ENCODE measurements around the gene NMT2. TPM values are rescaled to one million over a fixed set of nuclear protein-coding genes. Genes with fewer than 3 reads are reported as not detected.
A peak's percentile ranks its signal among the peaks of the same experiment; 100 is the strongest.
"Not testable (repeated sequence)": the region's sequence is repeated elsewhere in the genome, so short reads cannot be mapped to it uniquely, and the experiment has no call there.

The NMT2 gene
- 22.8 and 22.9 TPM in 2 replicates for total RNA-seq (2014; rRNA removed; shearing (Covaris generic))

DNA sequence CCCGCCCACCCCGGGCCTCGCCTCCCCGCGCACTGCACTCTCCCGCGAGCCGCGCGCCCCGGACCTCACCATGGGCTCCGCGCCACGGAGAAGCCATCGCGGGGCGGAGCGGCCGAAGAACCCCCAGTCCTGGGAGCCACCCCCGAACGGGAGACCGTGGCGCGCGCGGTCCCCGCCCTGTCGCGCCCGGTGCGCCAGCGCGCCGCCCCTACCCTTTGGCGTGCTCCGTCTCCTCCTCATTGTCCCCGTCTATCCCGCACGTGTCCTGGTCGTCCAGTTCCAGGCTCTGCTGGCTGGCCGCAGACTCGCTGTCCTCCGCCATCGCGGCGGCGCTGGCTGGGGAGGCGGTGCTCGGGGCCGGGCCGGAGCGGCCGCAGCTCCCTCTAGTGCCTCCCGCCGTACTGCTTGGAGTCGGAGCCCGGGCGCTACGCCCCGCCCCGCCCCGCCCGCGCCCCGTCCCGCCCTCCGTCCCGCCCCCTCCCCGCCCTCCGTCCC is at the start of gene NMT2:
Gene NMT2 (minus strand): TSS at position 403 of the 495 bp plus-strand sequence. CDS start 81 bp downstream, at position 322.
- peak; percentile 84 for DNase-seq
- no peaks in the 10 kb centered on the region for H3K36me3 ChIP-seq
- peak within 1 kb of the TSS; percentile 100 for H3K4me3 ChIP-seq

GRCh38 chr10:15216700-15217099 is 48.2 kb upstream of the NMT2 start:
- H3K4me3 ChIP-seq: no peak overlapping the region
- H3K27me3 ChIP-seq: no peaks in the 10 kb centered on the region
- DNase-seq: no peak
- peaks cover 9% of the 10 kb centered on the region; the same call in 1 of the 2 replicates for H3K4me1 ChIP-seq
- H3K36me3 ChIP-seq: no peaks in the 10 kb centered on the region; the same call in 1 of the 2 replicates
- H3K9me3 ChIP-seq (replicated peaks): no peaks in the 10 kb centered on the region
- no peak overlapping the region for H3K27ac ChIP-seq

More for the DNA sequence above, at the start of gene NMT2:
- Histone ChIP-seq H3K27me3 (no peaks in the 10 kb centered on the region), H3K4me1 (peaks cover 5% of the 10 kb centered on the region; the same call in 1 of the 2 replicates), H3K27ac (peak within 1 kb of the TSS; percentile 85), H3K9me3 (replicated peaks) (no peaks in the 10 kb centered on the region)

DNA sequence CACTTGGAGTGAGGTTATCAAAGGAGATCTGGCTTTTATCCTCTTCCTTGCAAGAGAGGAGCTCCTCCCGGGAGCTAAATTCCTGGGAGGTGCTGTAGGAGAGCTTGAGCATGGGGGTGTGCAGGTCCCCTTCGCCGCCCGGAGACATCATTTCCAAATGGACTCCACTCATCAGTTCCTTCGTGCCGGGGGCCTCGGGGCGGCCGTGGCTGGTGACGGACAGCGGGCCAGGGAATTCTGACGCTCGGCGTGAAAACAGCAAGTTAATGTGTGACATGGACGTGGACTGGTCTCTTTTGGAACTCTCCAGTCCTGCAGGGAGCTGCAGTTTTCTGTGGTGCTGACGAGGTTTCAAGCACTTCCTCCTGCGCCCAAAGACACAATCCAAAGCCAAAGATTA is 45.7 kb upstream of the NMT2 start:
- H3K9me3 ChIP-seq (replicated peaks): no peaks in the 10 kb centered on the region
- no peak overlapping the region for H3K4me3 ChIP-seq
- H3K27me3 ChIP-seq: no peaks in the 10 kb centered on the region
- H3K27ac ChIP-seq: no peak overlapping the region
- no peaks in the 10 kb centered on the region; the same call in 1 of the 2 replicates for H3K36me3 ChIP-seq
- H3K4me1 ChIP-seq: no peaks in the 10 kb centered on the region
- no peak for DNase-seq

- no peak overlapping the region for H3K27ac ChIP-seq
These were observed 45.0 kb upstream of the NMT2 start for GRCh38 chr10:15213461-15213861.

GRCh38 chr10:15211464-15211979 is 43.0 kb upstream of the NMT2 start:
- Histone ChIP-seq H3K4me1 (no peaks in the 10 kb centered on the region), H3K36me3 (no peaks in the 10 kb centered on the region; the same call in 1 of the 2 replicates), H3K9me3 (replicated peaks) (no peaks in the 10 kb centered on the region), H3K4me3 (no peak overlapping the region), H3K27me3 (no peaks in the 10 kb centered on the region), H3K27ac (no peak overlapping the region)
- no peak for DNase-seq

More at GRCh38 chr10:15213461-15213861, 45.0 kb upstream of the NMT2 start:
- no peak for DNase-seq
- Histone ChIP-seq H3K27me3 (no peaks in the 10 kb centered on the region), H3K9me3 (replicated peaks) (no peaks in the 10 kb centered on the region), H3K4me1 (no peaks in the 10 kb centered on the region), H3K4me3 (no peak overlapping the region), H3K36me3 (no peaks in the 10 kb centered on the region; the same call in 1 of the 2 replicates)

- no peak overlapping the region for H3K27ac ChIP-seq
- H3K4me1 ChIP-seq: no peaks in the 10 kb centered on the region
These were observed 42.0 kb upstream of the NMT2 start for GRCh38 chr10:15210521-15210920.

DNA sequence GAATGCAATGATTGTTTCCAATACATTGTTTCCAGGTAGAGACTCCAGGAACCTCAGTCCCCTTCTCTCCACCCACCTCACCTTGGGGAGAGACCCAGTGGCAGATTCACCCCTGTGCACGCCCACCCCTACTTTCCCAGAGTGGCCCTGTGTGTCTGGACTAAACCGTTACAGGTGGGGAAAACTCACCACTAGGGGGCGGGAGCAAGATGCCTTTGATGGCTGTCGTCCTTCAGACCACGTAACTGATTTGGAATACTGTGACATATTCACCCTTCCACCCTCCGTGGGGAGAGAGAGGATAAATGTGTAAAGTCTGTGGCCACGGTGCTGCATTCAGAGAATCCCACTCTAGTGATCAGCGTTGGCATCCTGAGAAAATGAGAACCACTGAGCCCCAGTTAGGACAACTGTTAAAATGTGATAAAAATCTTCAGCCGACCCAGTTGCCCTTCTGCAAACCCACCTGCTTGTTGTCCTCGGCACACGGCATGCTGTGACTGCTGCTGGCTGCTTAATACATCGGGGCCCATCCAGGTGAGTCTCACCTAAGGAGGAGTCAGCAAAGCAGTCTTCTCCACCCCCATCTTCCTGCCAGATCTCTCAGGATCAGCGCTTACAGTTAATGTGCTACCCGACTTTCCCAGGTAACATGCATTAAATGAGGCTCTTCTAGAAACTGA is 41.5 kb upstream of the NMT2 start:
- Histone ChIP-seq H3K4me1 (no peaks in the 10 kb centered on the region), H3K27ac (no peak overlapping the region), H3K36me3 (no peaks in the 10 kb centered on the region; the same call in 1 of the 2 replicates), H3K27me3 (no peaks in the 10 kb centered on the region), H3K4me3 (no peak overlapping the region), H3K9me3 (replicated peaks) (no peaks in the 10 kb centered on the region)
- DNase-seq: peak; percentile 80 to 87

More at GRCh38 chr10:15210521-15210920, 42.0 kb upstream of the NMT2 start:
- Histone ChIP-seq H3K27me3 (no peaks in the 10 kb centered on the region), H3K9me3 (replicated peaks) (no peaks in the 10 kb centered on the region), H3K4me3 (no peak overlapping the region), H3K36me3 (no peaks in the 10 kb centered on the region; the same call in 1 of the 2 replicates)
- no peak for DNase-seq

GRCh38 chr10:15208221-15208620 is 39.7 kb upstream of the NMT2 start:
- no peak overlapping the region for H3K27ac ChIP-seq

DNA sequence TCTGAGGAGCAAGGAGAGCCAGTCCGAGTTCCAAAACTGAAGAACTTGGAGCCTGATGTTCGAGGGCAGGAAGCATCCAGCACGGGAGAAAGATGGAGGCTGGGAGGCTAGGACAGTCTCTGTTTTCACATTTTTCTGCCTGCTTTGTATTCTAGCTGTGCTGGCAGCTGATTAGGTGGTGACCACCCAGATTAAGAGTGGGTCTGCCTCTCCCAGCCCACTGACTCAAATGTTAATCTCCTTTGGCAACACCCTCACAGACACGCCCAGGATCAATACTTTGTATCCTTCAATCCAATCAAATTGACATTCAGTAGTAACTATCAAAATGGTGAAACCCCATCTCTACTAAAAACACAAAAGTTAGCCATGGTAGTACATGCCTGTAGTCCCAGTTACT is 38.9 kb upstream of the NMT2 start:
- not testable (repeated sequence) for H3K27ac ChIP-seq; H3K36me3 ChIP-seq; H3K4me1 ChIP-seq; H3K4me3 ChIP-seq; H3K9me3 ChIP-seq (replicated peaks); H3K27me3 ChIP-seq; DNase-seq

More at GRCh38 chr10:15208221-15208620, 39.7 kb upstream of the NMT2 start:
- H3K4me1 ChIP-seq: no peaks in the 10 kb centered on the region
- no peak for DNase-seq
- H3K9me3 ChIP-seq (replicated peaks): no peaks in the 10 kb centered on the region
- H3K36me3 ChIP-seq: no peaks in the 10 kb centered on the region; the same call in 1 of the 2 replicates
- H3K4me3 ChIP-seq: no peak overlapping the region
- H3K27me3 ChIP-seq: no peaks in the 10 kb centered on the region

DNA sequence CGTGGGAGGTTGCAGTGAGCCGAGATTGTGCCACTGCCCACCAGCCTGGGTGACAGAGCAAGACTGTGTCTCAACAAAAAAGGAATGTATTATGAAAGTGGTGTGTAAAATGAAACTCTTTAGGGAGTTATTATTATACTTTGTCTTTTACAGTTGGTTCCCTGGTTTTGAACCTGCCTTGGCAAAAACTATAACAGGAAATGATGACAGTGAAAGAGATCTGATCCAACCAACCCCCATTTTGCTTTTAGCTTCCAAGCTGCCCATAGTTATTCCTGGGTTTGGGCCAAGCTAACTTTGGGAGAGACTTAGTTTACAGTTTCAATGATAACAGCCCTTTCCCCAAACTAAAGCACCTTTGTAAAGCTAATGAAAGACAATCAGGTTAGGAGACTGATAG is 34.1 kb upstream of the NMT2 start:
- no peak for DNase-seq

GRCh38 chr10:15202301-15202621 is 33.8 kb upstream of the NMT2 start:
- H3K9me3 ChIP-seq (replicated peaks); H3K36me3 ChIP-seq; DNase-seq; H3K27me3 ChIP-seq: not testable (repeated sequence)
- peaks cover 29% of the 10 kb centered on the region for H3K4me1 ChIP-seq
- H3K27ac ChIP-seq: peak overlapping the region; percentile 81
- H3K4me3 ChIP-seq: peak overlapping the region; percentile 11; the same call in 1 of the 2 replicates

More for the DNA sequence above, 34.1 kb upstream of the NMT2 start:
- Histone ChIP-seq H3K4me1 (peaks cover 29% of the 10 kb centered on the region), H3K36me3 (no peaks in the 10 kb centered on the region), H3K9me3 (replicated peaks) (no peaks in the 10 kb centered on the region), H3K4me3 (no peak overlapping the region), H3K27me3 (no peaks in the 10 kb centered on the region), H3K27ac (peak overlapping the region; percentile 81)

DNA sequence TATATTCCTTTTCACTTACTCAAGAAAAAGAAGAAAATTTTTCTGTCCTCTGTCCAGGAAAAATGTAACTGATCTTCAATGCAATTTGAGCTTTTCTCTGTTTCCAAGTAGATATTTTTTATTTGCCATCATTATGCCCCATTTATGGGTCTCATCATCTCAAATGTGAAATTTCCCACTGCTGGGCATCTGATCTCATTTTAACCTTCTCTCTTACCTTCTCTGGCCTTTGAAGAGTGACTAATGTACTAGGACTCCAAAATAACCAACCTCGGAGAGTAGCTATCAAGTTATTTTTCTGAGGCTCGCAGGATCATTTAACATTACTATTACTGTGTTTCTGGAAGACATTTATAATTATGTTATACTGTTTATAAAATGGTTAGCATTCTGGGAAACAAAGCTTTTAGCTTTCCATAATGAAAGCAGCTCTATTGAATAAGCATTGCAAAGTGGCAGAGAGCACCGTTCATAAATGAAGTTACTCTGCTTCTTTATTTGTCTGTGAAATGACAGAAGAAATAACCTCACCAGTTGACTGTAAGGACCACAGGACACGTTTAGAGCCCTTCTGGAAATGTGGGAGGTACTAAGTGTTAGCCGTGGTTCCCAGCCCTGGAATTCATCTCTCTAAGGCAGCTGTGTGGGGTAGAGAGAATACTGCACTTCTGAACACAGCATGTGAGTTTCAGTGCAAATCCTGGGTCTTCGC is 33.3 kb upstream of the NMT2 start:
- Histone ChIP-seq H3K4me1 (peaks cover 29% of the 10 kb centered on the region), H3K27ac (peak overlapping the region; percentile 81), H3K36me3 (no peaks in the 10 kb centered on the region), H3K4me3 (peak overlapping the region; percentile 11; the same call in 1 of the 2 replicates), H3K27me3 (no peaks in the 10 kb centered on the region), H3K9me3 (replicated peaks) (no peaks in the 10 kb centered on the region)
- peak; percentile 34 to 50 for DNase-seq

DNA sequence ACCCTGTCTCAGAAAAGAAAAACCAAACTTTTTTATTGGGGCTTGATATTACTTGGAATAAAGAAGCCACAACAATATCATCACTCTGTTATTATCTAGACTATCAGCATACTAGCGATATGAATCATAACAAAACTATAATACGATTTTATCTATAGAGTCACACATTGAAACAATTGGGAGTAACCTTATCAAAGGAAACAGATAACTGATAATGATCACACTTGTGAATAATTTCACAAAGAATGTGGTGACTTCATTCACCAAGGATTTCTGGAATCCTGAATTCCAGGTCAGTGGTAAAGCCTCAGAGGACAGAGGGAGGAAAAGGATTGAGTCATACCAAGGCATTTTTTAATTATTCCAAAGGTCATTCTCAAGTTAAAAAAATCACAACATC is 32.1 kb upstream of the NMT2 start:
- Histone ChIP-seq H3K9me3 (replicated peaks) (no peaks in the 10 kb centered on the region), H3K27ac (peak overlapping the region; percentile 81), H3K4me3 (no peak overlapping the region), H3K27me3 (no peaks in the 10 kb centered on the region), H3K36me3 (no peaks in the 10 kb centered on the region), H3K4me1 (peaks cover 29% of the 10 kb centered on the region)
- DNase-seq: peak; percentile 35 to 57

DNA sequence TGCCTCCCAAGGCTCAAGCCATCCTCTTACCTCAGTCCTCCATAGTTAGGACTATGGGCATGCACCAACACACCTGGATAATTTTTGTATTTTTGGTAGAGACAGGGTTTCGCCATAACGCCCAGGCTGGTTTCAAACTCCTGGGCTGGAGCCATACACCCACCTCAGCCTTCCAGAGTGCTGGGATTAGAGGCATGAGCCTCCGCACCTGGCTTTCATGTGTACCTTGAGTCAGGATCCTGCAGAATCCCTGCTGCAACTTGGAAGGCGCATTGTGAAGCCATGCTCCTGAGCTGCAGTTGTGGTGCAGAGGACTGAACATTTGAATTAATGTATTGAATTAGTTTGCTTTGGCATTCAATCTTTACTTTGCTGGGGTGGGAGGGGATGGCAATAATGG is 29.4 kb upstream of the NMT2 start:
- Histone ChIP-seq H3K9me3 (replicated peaks) (no peaks in the 10 kb centered on the region), H3K36me3 (no peaks in the 10 kb centered on the region), H3K4me1 (peaks cover 29% of the 10 kb centered on the region), H3K27ac (no peak overlapping the region), H3K4me3 (no peak overlapping the region), H3K27me3 (no peaks in the 10 kb centered on the region)
- no peak for DNase-seq

GRCh38 chr10:15197276-15197675 is 28.8 kb upstream of the NMT2 start:
- Histone ChIP-seq H3K4me3 (no peak overlapping the region), H3K36me3 (no peaks in the 10 kb centered on the region), H3K4me1 (peaks cover 26% of the 10 kb centered on the region), H3K9me3 (replicated peaks) (no peaks in the 10 kb centered on the region), H3K27me3 (no peaks in the 10 kb centered on the region), H3K27ac (no peak overlapping the region)
- DNase-seq: no peak
